HG03095 (cell line): ENCODE data around the gene RLN1.
"Not testable (repeated sequence)": the region's sequence is repeated elsewhere in the genome, so short reads cannot be mapped to it uniquely, and the experiment has no call there.

ENCODE experiments used
- ATAC-seq: cut with Tn5 transposase; IDR thresholded peaks from one replicate; pipeline ENCODE4 v1.9.1; 2021; ENCODE audit warnings: moderate library complexity; ENCODE audit not compliant: unreplicated experiment

Gene RLN1

DNA sequence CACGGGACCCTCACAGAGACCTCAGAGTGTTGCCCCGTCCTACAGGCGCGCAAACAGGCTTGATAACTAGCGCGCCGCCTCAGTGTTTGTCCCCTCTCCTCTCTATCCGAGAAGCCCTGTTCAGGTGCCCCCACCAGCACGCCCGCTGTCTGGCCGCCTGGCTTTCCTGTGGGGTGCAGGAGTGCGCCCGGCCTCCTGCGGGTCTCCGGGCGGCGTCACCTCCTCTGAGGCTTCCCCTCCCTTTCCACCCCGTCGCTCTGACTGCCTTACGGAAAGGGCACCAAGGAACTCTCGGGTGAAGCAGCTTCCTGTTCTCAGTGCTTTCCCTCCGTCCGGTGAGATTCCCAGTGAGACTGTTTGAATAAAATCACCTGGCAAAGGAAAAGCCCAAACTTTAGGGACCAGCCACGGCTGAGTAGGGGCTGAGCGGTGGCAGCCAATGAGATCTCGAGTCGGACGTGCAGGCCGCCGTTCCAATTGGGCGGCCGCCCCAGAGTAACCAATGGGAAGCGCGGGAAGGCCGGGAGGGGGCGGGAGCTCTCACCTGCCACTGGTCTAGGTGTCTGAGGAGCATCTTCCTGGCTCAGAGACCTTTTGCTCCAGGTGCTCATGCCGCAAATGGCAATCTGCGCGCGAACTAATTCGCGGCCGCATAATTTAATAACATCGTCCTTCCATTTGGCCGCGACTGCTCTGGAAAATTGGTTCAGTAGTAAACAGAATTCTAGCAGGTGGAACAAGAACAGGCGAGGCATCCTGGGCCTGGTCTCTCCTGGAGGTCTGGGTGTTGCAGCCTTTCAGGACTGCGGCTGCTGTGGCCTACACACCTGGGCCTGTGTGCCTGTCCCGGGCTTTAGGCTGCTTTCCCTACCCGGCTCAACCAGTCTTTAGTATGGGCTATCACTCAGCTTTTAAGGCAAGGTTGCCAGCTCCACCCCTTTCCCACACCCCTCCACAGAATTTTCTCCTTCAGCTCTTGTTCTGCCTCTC lies at the start of gene RLN1:
Gene RLN1 (minus strand): TSS at position 885 of the 990 bp plus-strand sequence. CDS start 130 bp downstream, at position 755.
- ATAC-seq, result peak; percentile 99

GRCh38 chr9:5389109-5389732 lies 49.5 kb upstream of the RLN1 start:
- ATAC-seq, result no peak

- ATAC-seq, result no peak
Measured at GRCh38 chr9:5388026-5388819, 48.5 kb upstream of the RLN1 start.

- ATAC-seq, result no peak
Measured at GRCh38 chr9:5384436-5384835, 44.8 kb upstream of the RLN1 start.

DNA sequence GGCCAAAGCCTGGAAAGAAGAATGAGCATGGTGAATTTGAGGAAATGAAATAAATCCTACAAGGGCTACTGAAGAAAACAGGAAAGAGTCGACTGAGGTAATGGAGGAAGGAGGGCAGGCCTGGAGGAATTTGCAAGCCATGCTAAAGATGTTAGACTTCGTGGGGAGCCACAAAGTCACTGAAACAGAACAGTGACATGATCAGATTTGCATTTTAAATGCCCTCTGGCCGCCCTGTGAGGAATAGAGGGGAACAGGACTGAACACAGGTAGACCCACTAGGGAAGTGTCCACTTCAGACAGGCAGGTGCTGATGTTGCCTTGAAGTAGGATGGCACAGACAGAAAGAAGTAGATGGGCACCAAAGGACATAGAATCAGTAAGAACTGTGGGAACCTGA lies 42.8 kb upstream of the RLN1 start:
- ATAC-seq, result no peak

DNA sequence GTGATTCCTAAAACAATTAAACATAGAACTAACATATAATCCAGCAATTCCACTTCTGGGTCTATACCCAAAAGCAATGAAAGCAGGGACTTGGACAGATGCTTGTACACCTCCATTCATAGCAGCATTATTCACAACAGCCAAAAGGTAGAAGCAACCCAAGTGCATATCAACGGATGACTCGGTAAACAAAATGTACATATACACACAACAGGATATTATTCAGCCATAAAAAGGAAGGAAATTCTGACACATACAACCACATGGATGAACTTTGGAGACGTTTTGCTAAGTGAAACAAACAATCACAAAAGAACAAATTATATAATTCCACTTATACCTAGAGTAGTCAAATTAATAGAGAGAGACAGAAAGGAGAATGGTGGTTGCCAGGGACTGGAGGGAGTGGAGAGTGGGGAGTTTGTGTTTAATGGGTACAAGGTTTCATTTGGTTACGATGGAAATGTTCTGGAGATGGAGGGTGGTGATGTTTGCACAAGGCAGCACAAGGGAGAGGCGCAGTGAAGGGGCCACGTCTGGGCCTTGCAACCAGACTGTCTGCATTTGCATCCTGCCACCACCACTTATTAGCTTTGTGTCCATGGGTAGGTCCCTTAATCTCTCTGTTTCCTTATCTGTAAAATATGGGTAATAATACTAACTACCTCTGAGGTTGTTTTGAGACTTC lies 36.3 kb upstream of the RLN1 start:
- no peak for ATAC-seq

DNA sequence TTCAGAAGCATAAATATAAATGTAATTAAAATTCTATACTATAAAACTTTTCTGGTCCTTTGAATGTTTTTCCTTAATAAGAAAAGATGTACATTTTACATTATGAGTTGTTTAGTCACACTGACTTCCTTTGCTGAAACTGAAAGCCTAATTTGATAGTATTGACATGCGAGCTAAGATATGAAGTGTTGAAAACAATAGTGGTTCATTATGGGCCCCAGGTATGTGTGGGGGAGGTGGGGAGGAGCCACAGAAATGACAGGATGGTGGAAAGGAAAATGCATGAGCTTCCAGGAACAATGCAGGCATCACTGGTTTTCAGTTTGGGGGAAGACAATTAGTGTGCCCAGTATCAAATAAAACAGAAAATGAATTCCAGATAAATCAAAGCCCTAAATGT lies 35.4 kb upstream of the RLN1 start:
- no peak for ATAC-seq

- ATAC-seq, result peak; percentile 91
Measured at GRCh38 chr9:5364294-5365024, 24.8 kb upstream of the RLN1 start.

GRCh38 chr9:5361326-5362010 lies 21.8 kb upstream of the RLN1 start:
- no peak for ATAC-seq

- no peak for ATAC-seq
Measured at GRCh38 chr9:5360341-5360740, 20.7 kb upstream of the RLN1 start.

DNA sequence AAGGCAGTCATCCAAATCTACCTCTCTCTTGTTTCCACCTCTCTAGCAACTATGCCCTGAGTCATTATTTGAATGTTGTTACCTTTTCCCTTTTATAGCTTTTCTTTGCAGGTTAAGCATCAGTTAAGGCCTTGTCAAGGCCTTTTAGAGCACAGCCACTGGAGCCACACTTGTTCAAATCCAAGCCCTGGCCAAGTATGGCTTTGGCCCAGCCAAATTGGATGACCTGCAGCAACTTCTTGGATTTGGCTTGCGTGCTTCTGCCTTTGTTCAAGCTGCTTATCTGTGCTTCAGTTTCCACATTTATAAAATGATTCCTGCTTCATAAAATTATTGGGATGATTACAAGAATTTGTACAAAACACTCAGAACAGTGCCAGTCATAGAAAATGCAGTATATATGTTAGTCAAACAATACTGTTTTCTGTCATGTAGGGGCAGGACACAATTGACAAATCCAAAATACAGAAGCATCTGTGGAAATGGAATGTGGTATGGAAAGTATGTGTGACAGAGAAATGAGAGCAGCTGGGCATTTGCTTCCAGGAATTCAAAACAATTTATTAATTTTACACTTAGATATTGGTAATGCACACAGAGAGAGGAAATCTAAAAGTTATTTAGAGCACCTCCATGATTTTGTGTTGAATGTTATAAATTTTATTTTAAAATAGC lies 17.9 kb upstream of the RLN1 start:
- no peak for ATAC-seq

DNA sequence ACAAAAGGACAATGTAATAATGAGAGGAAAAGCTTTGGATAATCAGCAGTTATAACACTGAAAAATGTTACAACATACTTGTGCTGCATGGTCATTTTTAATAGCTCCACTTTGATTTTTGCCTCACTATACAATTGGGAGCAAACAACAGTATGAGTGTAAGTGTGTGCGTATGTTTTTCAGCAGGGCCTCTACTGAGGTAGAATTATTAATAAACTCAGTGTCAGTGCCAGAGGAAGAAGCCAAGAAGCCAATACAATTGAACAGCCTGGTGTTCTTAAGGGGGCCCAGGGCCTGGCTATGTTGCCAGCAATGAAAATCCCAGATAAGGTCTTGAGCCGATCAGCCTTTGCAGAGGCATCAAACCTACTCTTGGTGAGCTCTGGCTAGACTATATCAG lies 16.1 kb upstream of the RLN1 start:
- ATAC-seq, result no peak

- no peak for ATAC-seq
Measured at GRCh38 chr9:5355226-5355625, 15.6 kb upstream of the RLN1 start.

DNA sequence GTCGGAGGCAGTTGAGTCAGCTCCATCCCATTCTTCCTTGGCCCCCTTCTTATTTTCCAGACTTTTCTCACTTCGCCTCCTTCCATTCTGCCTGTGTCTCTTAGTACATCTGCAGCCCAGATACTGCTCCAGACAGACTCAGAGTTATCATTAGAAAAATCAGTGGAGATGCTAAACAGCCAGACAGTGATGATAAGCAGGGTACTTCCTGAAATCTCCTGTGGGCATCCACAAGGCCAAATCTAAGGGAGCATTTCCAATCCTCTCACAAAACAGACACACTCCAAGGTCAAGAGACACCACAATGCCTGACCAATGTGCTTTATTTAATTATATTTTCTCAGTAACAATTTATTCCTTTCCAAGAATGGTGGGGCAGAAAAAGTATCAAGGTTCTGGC lies 14.5 kb upstream of the RLN1 start:
- ATAC-seq, result no peak

GRCh38 chr9:5352637-5353248 lies 13.1 kb upstream of the RLN1 start:
- no peak for ATAC-seq

- ATAC-seq, result no peak
Measured at GRCh38 chr9:5336688-5337087, 3.0 kb downstream of the RLN1 start.

DNA sequence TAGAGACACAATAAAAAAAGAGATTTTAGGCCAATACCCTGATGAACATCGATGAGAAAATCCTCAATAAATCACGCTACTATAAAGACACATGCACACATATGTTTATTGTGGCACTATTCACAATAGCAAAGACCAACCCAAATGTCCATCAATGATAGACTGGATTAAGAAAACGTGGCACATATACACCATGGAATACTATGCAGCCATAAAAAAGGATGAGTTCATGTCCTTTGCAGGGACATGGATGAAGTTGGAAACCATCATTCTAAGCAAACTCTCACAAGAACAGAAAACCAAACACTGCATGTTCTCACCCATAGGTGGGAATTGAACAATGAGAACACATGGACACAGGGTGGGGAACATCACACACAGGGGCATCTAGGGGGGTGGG lies 8.4 kb downstream of the RLN1 start:
- not testable (repeated sequence) for ATAC-seq

- ATAC-seq, result no peak
Measured at GRCh38 chr9:5326893-5327548, 12.7 kb downstream of the RLN1 start.
